ENCODE results near the gene GAS5.
"Not testable (repeated sequence)": the region's sequence is repeated elsewhere in the genome, so short reads cannot be mapped to it uniquely, and the experiment has no call there.

The GAS5 gene

DNA sequence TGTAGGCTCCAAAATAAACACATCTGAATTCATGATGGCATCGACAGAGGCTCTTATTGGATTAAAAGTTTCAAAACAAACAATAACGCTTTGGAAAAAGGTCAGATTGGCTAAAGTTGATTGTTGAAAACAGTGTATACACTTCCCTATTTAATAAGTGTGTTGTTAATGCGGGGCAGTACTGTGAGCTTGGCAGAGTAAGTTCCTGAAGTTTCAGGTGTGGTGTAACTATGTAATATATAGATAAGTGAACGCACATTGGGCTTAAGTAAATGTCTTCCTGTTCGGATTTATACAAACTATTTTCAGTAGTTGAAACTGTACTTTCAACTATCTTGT is 1.2 kb upstream of the GAS5 start:
- no peak for DNase-seq (ENCODE audit: low read depth)

DNA sequence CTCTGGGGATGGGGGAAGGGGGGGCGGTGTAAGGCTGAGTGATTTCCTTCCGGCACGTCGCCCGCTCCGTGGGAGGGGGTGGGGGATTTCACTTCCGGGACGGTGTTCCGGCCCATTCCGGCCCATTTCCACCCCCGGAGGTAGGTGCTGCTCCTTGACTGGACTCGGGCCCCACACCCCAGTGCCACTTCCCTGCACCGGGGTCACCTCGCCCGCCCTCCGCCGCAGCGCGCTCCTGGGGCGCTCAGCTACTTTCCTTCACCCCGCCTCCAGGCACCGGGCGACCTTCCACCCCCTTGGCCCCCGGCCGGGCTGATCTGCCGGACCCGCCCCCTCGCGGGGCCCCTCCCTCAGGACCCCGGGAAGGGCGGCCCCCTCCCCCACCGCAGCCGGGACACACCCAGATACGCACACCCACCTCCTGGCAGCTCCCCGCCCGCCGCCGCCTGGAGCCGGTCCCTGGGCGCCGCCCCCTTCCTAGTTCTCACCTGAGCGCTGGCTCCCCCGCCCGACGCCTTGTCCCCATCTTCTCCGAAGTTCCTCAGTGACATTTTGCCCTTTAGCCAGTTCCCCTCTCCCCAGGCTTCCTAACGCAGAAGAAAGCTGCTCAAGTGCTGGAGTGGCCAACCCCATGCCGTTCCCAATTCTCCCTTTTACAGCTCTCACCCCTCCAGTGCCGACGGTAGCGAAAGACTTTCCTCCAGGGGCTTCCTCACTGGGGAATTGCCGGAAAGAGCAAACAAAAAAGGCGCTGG is 654 bp upstream of the GAS5 start, which contains the start of gene ZBTB37:
Gene ZBTB37, plus strand, starts transcription at position 115 of the 755 bp plus-strand sequence. CDS start 1,846 bp downstream, outside the sequence.
- DNase-seq (ENCODE audit: low read depth) = peak; percentile 90

GRCh38 chr1:173867141-173867752 is 542 bp downstream of the GAS5 start:
- no peak for DNase-seq (ENCODE audit: low read depth)

DNA sequence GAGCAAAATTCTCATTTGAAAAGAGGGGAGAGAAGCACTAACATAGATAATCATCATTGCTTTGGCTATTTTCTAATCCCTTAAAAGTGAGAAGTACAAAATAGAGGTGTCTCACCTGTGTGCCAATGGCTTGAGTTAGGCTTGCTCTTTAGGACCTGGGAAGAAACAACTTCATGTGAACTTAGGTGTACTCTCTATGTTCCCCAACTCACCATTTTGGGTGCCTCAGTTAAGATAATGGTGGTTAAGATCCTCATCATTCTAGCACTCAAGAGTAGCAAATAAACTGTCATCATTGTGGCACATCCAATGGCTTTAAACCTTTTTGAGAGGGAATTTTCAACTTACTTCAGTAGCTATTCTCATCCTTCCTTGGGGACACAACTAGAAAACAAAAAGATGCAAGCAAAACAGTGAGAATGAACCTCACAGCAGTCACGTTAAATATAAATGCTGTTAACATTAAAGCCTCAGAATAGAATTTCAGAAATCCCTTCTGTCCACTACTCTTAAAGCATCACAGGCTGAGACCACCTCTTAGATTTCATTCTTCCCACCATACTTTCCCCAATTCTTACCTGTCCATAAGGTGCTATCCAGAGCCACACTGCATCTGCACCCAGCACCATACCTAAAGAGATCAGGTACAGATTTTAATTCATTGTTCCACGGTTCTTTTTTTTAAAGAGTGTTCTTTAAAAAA is 1.2 kb downstream of the GAS5 start:
- DNase-seq (ENCODE audit: low read depth) = no peak

DNA sequence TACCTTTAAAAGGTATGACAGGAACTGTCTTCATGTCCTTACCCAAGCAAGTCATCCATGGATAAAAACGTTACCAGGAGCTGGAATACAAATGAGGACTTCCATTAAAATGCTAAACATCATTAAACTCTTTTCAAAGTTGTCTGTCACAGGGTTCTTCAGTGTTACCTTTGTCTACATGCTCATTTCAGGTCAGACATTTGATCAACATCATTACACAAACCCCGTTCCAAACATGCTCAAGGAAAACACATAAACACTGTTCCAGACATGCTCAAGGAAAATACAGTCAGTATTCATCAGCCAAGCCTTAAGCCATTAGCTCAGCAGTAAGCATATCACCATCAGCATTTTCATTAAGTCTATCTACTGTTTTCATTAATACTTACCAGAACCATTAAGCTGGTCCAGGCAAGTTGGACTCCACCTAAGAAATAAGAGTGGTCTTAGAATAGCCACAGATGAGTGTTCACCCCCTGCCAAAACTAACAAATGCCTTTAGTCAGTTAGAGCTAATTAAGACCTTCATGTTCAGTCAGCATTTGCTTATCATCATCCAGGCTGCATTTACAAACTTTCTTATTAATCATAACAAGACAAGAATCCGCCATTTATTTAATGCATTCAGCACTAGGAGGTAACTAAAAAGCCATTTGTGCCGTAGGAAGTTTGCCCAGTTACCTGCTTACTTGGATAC is 2.2 kb downstream of the GAS5 start:
- DNase-seq (ENCODE audit: low read depth) = no peak

- no peak for DNase-seq (ENCODE audit: low read depth)
Measured at GRCh38 chr1:173864179-173864867, 3.5 kb downstream of the GAS5 start.

GRCh38 chr1:173863224-173864161 is 4.3 kb downstream of the GAS5 start:
- DNase-seq (ENCODE audit: low read depth) = no peak

GRCh38 chr1:173862769-173863223 is 5.0 kb downstream of the GAS5 start:
- DNase-seq (ENCODE audit: low read depth) = no peak

DNA sequence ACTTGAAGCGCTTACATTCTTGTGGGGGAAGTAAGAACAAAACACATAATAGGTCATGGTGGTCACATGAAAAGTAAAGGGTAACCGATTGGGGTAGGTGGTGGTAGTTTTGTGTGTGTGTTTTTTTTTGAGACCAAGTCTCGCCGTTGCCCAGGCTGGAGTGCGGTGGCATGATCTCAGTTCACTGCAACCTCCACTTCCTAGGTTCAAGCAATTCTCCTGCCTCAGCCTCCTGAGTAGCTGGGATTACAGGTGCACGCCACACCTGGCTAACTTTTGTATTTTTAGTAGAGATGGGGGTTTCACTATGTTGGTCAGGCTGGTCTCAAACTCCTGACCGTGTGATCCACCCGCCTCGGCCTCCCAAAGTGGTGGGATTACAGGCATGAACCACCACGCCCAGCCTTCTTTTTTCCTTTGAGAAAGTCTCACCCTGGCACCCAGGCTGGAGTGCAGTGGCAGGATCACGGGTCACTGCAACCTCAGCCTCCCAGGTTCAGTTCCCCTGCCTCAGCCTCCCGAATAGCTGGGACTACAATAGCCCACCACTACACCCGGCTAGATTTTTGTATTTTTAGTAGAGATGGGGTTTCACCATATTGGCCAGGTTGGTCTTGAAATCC is 5.5 kb downstream of the GAS5 start:
- not testable (repeated sequence) for DNase-seq (ENCODE audit: low read depth)

DNA sequence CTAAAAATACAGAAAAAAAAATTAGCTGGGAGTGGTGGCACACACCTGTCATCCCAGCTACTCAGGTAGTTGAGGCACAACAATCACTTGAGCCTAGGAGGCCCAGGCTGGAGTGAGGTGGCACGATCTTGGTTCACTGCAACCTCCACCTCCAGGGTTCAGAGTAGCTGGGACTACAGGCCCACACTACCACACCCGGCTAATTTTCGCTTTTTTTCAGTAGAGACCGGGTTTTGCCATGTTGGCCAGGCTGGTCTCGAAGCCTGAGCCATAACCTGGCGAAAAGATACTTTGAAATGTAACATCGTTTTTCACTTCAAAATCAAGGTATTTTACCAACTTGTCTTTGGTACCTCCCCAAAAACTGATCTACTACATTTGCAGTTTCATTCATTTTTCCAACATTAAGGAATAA is 6.1 kb downstream of the GAS5 start:
- DNase-seq (ENCODE audit: low read depth) = no peak

DNA sequence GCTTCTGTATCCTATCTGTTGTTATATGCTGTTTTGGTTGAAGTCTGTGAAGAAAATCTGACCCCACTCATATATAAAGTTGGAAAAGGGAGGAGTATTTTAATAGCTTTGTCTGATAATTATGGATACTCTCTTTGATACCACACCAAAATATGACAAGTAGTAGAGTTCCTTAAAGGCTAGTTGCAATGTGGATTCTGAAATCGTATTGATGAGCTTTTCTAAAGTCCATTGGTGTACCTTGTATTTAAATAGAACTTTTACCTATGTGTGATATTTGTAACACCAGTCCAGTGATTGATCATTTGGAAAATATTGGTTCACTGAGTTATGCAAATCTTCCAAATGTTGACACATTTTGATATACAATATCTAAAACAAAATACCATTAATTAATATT is 7.7 kb downstream of the GAS5 start:
- no peak for DNase-seq (ENCODE audit: low read depth)

- DNase-seq (ENCODE audit: low read depth) = not testable (repeated sequence)
Measured at GRCh38 chr1:173859547-173859946, 8.2 kb downstream of the GAS5 start.

DNA sequence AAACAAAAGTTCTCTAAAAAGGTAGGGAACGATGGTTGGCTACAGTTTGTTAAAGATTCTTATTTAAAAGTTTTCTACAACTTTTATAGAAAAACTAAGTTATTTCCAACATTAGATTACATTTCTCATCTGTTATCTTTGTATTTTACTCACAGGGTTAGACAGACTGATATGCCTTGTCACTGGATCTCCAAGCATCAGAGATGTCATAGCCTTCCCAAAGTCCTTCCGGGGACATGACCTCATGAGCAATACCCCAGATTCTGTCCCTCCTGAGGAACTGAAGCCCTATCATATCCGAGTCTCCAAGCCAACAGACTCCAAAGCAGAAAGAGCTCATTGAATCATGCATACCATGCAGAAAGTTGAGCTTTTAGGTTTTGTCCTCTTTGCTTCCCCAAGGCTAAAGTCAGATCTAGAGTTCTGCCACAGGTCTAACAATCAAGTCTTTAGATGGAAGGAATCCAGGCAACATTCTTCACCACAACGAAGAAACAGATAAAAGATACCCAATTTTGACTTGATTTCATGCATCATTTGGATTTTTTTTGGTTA is 10.3 kb downstream of the GAS5 start:
- no peak for DNase-seq (ENCODE audit: low read depth)

- no peak for DNase-seq (ENCODE audit: low read depth)
Measured at GRCh38 chr1:173856903-173857302, 10.9 kb downstream of the GAS5 start.

DNA sequence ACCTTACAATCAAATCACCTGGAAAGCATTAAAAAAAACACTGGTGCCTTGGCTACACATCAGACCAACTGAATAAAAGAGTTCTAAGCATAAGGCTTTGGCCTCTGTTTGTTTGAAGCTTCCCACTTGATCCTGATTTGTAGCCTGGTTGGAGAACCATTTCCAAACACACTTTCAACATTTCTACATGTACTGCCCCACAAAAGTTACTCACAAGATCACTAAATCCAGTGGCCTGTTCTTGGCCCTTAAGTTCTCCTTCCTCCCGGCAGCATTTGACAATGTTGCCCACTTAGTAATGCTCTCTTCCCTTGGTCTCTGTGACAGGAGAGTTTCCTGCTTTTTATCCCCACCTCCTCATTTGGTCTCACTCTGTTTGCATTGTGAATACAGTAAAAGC is 11.8 kb downstream of the GAS5 start:
- DNase-seq (ENCODE audit: low read depth) = no peak

GRCh38 chr1:173853074-173853473 is 14.7 kb downstream of the GAS5 start:
- no peak for DNase-seq (ENCODE audit: low read depth)

GRCh38 chr1:173852105-173852504 is 15.7 kb downstream of the GAS5 start:
- DNase-seq (ENCODE audit: low read depth) = no peak

DNA sequence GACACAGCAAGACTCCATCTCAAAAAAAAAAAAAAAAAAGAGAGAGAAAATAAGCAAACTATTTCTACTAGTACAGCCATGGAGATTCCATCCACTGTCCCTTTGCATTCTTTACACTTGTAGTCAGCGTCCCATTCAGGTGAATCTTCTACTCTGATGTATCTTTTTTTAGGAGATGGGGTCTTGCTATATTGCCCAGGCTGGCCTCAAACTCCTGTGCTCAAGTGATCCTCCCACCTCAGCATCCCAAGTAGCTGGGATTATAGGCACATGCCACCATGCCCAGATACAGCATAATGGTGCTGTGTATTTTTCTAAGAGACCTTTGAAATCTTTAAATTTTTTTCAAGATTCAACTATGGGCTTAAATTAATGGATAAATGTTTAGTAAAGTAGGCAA is 35.0 kb downstream of the GAS5 start:
- DNase-seq (ENCODE audit: low read depth) = no peak

GRCh38 chr1:173827611-173828010 is 40.2 kb downstream of the GAS5 start:
- DNase-seq (ENCODE audit: low read depth) = no peak
